GM12891 (cell line): ENCODE results near the gene FARP1.

Experiments used
- DNase-seq: peaks from one replicate; pipeline ENCODE4 v3.0.0; 2011; ENCODE audit warnings: low spot score; ENCODE audit not compliant: insufficient read length
- FAIRE-seq: peaks from 2 replicates; lab custom pipeline; 2011; peaks lifted over from hg19 to GRCh38; lab: Jason Lieb, UNC
- PAX5 ChIP-seq: IDR thresholded peaks from 2 replicates; pipeline ENCODE4 v1.6.1; 2011; ENCODE audit warnings: low read length, moderate library complexity, mild to moderate bottlenecking; ENCODE audit not compliant: insufficient read depth, severe bottlenecking
- POLR2A ChIP-seq: IDR thresholded peaks from 2 replicates; pipeline ENCODE4 v1.6.1; 2011; ENCODE audit warnings: low read depth, low read length, control low read depth
- POLR2AphosphoS5 ChIP-seq: IDR thresholded peaks from 2 replicates; pipeline ENCODE4 v1.6.1; 2011; ENCODE audit warnings: low read depth, low read length, control low read depth
- POU2F2 ChIP-seq: IDR thresholded peaks from 2 replicates; pipeline ENCODE4 v1.6.1; 2011; ENCODE audit warnings: low read depth, mild to moderate bottlenecking, control low read depth, low read length, moderate library complexity
- SPI1 ChIP-seq: IDR thresholded peaks from 2 replicates; pipeline ENCODE4 v1.6.1; 2011; ENCODE audit warnings: low read depth, low read length, control low read depth
- TAF1 ChIP-seq: IDR thresholded peaks from 2 replicates; pipeline ENCODE4 v1.6.1; 2011; ENCODE audit warnings: low read depth, low read length, control low read depth

FARP1 gene

GRCh38 chr13:98450026-98450425, 307.1 kb downstream of the FARP1 start:
- DNase-seq (no peak), FAIRE-seq (peak; percentile 31)
- TF ChIP-seq POU2F2 (no peak), SPI1 (no peak)

- TF ChIP-seq TAF1 (no peak), PAX5 (no peak), POLR2A (no peak), POLR2AphosphoS5 (no peak), POU2F2 (no peak), SPI1 (no peak)
- FAIRE-seq = no peak
- no peak for DNase-seq
These were observed 307.7 kb downstream of the FARP1 start for GRCh38 chr13:98450539-98451111.

- FAIRE-seq (no peak), DNase-seq (no peak)
- TF ChIP-seq TAF1 (no peak), SPI1 (no peak), POLR2AphosphoS5 (no peak), POU2F2 (no peak), PAX5 (no peak), POLR2A (no peak)
These were observed 309.0 kb downstream of the FARP1 start for GRCh38 chr13:98451676-98452470.

- FAIRE-seq (peak; percentile 33), DNase-seq (no peak)
- TF ChIP-seq POU2F2 (no peak), TAF1 (no peak), SPI1 (no peak), POLR2AphosphoS5 (no peak), POLR2A (no peak), PAX5 (no peak)
These were observed 310.3 kb downstream of the FARP1 start for GRCh38 chr13:98452851-98453843.

GRCh38 chr13:98454389-98454881, 311.5 kb downstream of the FARP1 start:
- no peak for DNase-seq
- TF ChIP-seq POLR2AphosphoS5 (no peak), TAF1 (no peak), POU2F2 (no peak), SPI1 (no peak), PAX5 (no peak), POLR2A (no peak)
- no peak for FAIRE-seq

- FAIRE-seq (no peak), DNase-seq (no peak)
- no peak for TF ChIP-seq POU2F2
- no peak for TF ChIP-seq TAF1
- TF ChIP-seq POLR2AphosphoS5 = no peak
- no peak for TF ChIP-seq SPI1
- TF ChIP-seq PAX5 = no peak
- TF ChIP-seq POLR2A = no peak
These were observed 313.5 kb downstream of the FARP1 start for GRCh38 chr13:98456413-98456845.

GRCh38 chr13:98457053-98457452, 314.2 kb downstream of the FARP1 start:
- FAIRE-seq (no peak), DNase-seq (no peak)
- TF ChIP-seq POLR2AphosphoS5 (no peak), SPI1 (no peak), POU2F2 (no peak), TAF1 (no peak), PAX5 (no peak), POLR2A (no peak)

GRCh38 chr13:98458431-98458830, 315.5 kb downstream of the FARP1 start:
- DNase-seq (no peak), FAIRE-seq (no peak)
- TF ChIP-seq SPI1 = no peak
- no peak for TF ChIP-seq POLR2A
- TF ChIP-seq POLR2AphosphoS5 = no peak
- no peak for TF ChIP-seq PAX5
- TF ChIP-seq TAF1 = no peak
- TF ChIP-seq POU2F2 = no peak

GRCh38 chr13:98459171-98459681, 316.3 kb downstream of the FARP1 start:
- no peak for FAIRE-seq
- DNase-seq = no peak
- TF ChIP-seq PAX5 = no peak
- TF ChIP-seq TAF1 = no peak
- TF ChIP-seq POLR2AphosphoS5 = no peak
- TF ChIP-seq POLR2A = no peak
